Measurements from ENCODE around the gene PARP11.

The PARP11 gene

GRCh38 chr12:3821441-3821840 is 51.8 kb downstream of the PARP11 start:
- no peak for DNase-seq (ENCODE audit: low read depth)

- no peak for DNase-seq (ENCODE audit: low read depth)
These were observed 53.1 kb downstream of the PARP11 start for GRCh38 chr12:3820122-3820521.

- DNase-seq (ENCODE audit: low read depth): no peak
These were observed 56.9 kb downstream of the PARP11 start for GRCh38 chr12:3816266-3816665.

GRCh38 chr12:3815094-3815766 is 58.0 kb downstream of the PARP11 start:
- no peak for DNase-seq (ENCODE audit: low read depth)

GRCh38 chr12:3810540-3810939 is 62.7 kb downstream of the PARP11 start:
- DNase-seq (ENCODE audit: low read depth): no peak

GRCh38 chr12:3810016-3810370 is 63.2 kb downstream of the PARP11 start:
- DNase-seq (ENCODE audit: low read depth): no peak

- no peak for DNase-seq (ENCODE audit: low read depth)
These were observed 63.7 kb downstream of the PARP11 start for GRCh38 chr12:3809357-3810015.

- no peak for DNase-seq (ENCODE audit: low read depth)
These were observed 68.1 kb downstream of the PARP11 start for GRCh38 chr12:3805077-3805476.

GRCh38 chr12:3803865-3804472 is 69.2 kb downstream of the PARP11 start:
- peak; percentile 26 for DNase-seq (ENCODE audit: low read depth)

- no peak for DNase-seq (ENCODE audit: low read depth)
These were observed 70.5 kb downstream of the PARP11 start for GRCh38 chr12:3802721-3803120.

GRCh38 chr12:3797531-3798048 is 75.6 kb downstream of the PARP11 start:
- DNase-seq (ENCODE audit: low read depth): no peak

- no peak for DNase-seq (ENCODE audit: low read depth)
These were observed 77.6 kb downstream of the PARP11 start for GRCh38 chr12:3795492-3796133.

GRCh38 chr12:3795066-3795465 is 78.1 kb downstream of the PARP11 start:
- no peak for DNase-seq (ENCODE audit: low read depth)

- no peak for DNase-seq (ENCODE audit: low read depth)
These were observed 80.4 kb downstream of the PARP11 start for GRCh38 chr12:3792623-3793288.

GRCh38 chr12:3791256-3791874 is 81.8 kb downstream of the PARP11 start:
- no peak for DNase-seq (ENCODE audit: low read depth)

GRCh38 chr12:3790642-3791041 is 82.6 kb downstream of the PARP11 start:
- no peak for DNase-seq (ENCODE audit: low read depth)

GRCh38 chr12:3789838-3790237 is 83.4 kb downstream of the PARP11 start:
- DNase-seq (ENCODE audit: low read depth): no peak

GRCh38 chr12:3777206-3777809 is 95.9 kb downstream of the PARP11 start:
- no peak for DNase-seq (ENCODE audit: low read depth)

GRCh38 chr12:3775385-3776035 is 97.7 kb downstream of the PARP11 start:
- no peak for DNase-seq (ENCODE audit: low read depth)

- DNase-seq (ENCODE audit: low read depth): no peak
These were observed 100.8 kb downstream of the PARP11 start for GRCh38 chr12:3772380-3772779.

- DNase-seq (ENCODE audit: low read depth): no peak
These were observed 101.3 kb downstream of the PARP11 start for GRCh38 chr12:3771853-3772252.

Measured in T-helper 22 cell (primary cell).